GM19328 (cell line): ENCODE data around the gene RPL27A.
A peak's percentile ranks its signal among the peaks of the same experiment; 100 is the strongest.
"Not testable (repeated sequence)": the region's sequence is repeated elsewhere in the genome, so short reads cannot be mapped to it uniquely, and the experiment has no call there.

Source experiments
- ATAC-seq: cut with Tn5 transposase; IDR thresholded peaks from one replicate; pipeline ENCODE4 v1.9.1; 2021; ENCODE audit warnings: mild to moderate bottlenecking, moderate library complexity; ENCODE audit not compliant: unreplicated experiment

The RPL27A gene

GRCh38 chr11:8682303-8683114 lies at the start of gene RPL27A, which contains the start of gene TRIM66:
RPL27A (plus strand) TSS chr11:8682792; CDS start chr11:8682814, 22 bp downstream.
TRIM66 (minus strand) TSS chr11:8682665; CDS start chr11:8672274, 10,391 bp downstream.
- peak; percentile 93 for ATAC-seq

- ATAC-seq, result no peak
Observed at GRCh38 chr11:8634498-8634897, 48.1 kb upstream of the RPL27A start.

GRCh38 chr11:8636127-8636526 lies 46.5 kb upstream of the RPL27A start:
- no peak for ATAC-seq

GRCh38 chr11:8638300-8638699 lies 44.3 kb upstream of the RPL27A start:
- ATAC-seq, result no peak

- no peak for ATAC-seq
Observed at GRCh38 chr11:8639655-8640054, 42.9 kb upstream of the RPL27A start.

- no peak for ATAC-seq
Observed at GRCh38 chr11:8640267-8640906, 42.2 kb upstream of the RPL27A start.

- ATAC-seq, result no peak
Observed at GRCh38 chr11:8641332-8641731, 41.3 kb upstream of the RPL27A start.

- ATAC-seq, result no peak
Observed at GRCh38 chr11:8642196-8642841, 40.3 kb upstream of the RPL27A start.

- ATAC-seq, result no peak
Observed at GRCh38 chr11:8646873-8647272, 35.7 kb upstream of the RPL27A start.

GRCh38 chr11:8649361-8649760 lies 33.2 kb upstream of the RPL27A start:
- ATAC-seq, result no peak

- no peak for ATAC-seq
Observed at GRCh38 chr11:8650401-8650990, 32.1 kb upstream of the RPL27A start.

GRCh38 chr11:8652140-8652539 lies 30.5 kb upstream of the RPL27A start:
- ATAC-seq, result no peak

GRCh38 chr11:8654503-8654902 lies 28.1 kb upstream of the RPL27A start:
- ATAC-seq, result no peak

- no peak for ATAC-seq
Observed at GRCh38 chr11:8656291-8656690, 26.3 kb upstream of the RPL27A start.

- ATAC-seq, result no peak
Observed at GRCh38 chr11:8658321-8659057, 24.1 kb upstream of the RPL27A start.

- no peak for ATAC-seq
Observed at GRCh38 chr11:8661001-8661795, 21.4 kb upstream of the RPL27A start.

GRCh38 chr11:8665222-8665621 lies 17.4 kb upstream of the RPL27A start:
- no peak for ATAC-seq

GRCh38 chr11:8670081-8670480 lies 12.5 kb upstream of the RPL27A start:
- ATAC-seq, result not testable (repeated sequence)

- no peak for ATAC-seq
Observed at GRCh38 chr11:8671193-8671612, 11.4 kb upstream of the RPL27A start.

GRCh38 chr11:8671651-8672062 lies 10.9 kb upstream of the RPL27A start:
- no peak for ATAC-seq
